IMR-90 (cell line): ENCODE measurements around the gene EEPD1. TPM values are rescaled to one million over a fixed set of nuclear protein-coding genes. Genes with fewer than 3 reads are reported as not detected.

Experiments
- ATAC-seq: fragments of 200-7000 bp; cut with Tn5 transposase; 2 replicates; pipeline ENCODE4 v1.9.1; 2020; ENCODE audit warnings: low read depth, mild to moderate bottlenecking, moderate library complexity
- BruUV-seq: library from RNA; stranded (reverse); fragments of 400-500 nt; replicated peaks from 2 replicates; lab custom pipeline; 2021; lab: Mats Ljungman, UMichigan
- CTCF ChIA-PET: fragments of 300-600 bp; formaldehyde crosslinking; extraction: SDS; loops from one replicate; lab custom pipeline; 2021; ENCODE audit warnings: antibody characterized with exemption; lab: Yijun Ruan, JAX
- POLR2A ChIA-PET: fragments of 300-600 bp; sonication (Branson Sonifier 250); formaldehyde crosslinking; loops from one replicate; lab custom pipeline; 2022; ENCODE audit warnings: antibody characterized with exemption; ENCODE audit not compliant: unreplicated experiment; lab: Charles Lee
- DNase-seq: peaks from one replicate; pipeline ENCODE4 v3.0.0; 2013
- H2AFZ ChIP-seq: replicated peaks from 2 replicates; pipeline ENCODE3; 2013; ENCODE audit warnings: low read length, mild to moderate bottlenecking; ENCODE audit not compliant: poor library complexity
- H2AK5ac ChIP-seq: 2 replicates; pipeline ENCODE4 v1.6.1; 2013; ENCODE audit warnings: low read depth, low read length, inconsistent platforms
- H2AK9ac ChIP-seq: replicated peaks from 2 replicates; pipeline ENCODE3; 2013; ENCODE audit warnings: mild to moderate bottlenecking, low read depth, low read length, moderate library complexity; ENCODE audit not compliant: poor library complexity
- H2BK120ac ChIP-seq: 2 replicates; pipeline ENCODE4 v1.6.1; 2013; ENCODE audit warnings: low read depth, low read length, inconsistent platforms
- H2BK15ac ChIP-seq: 3 replicates; pipeline ENCODE4 v1.6.1; 2013; ENCODE audit warnings: low read depth, low read length, inconsistent platforms
- H2BK20ac ChIP-seq: 2 replicates; pipeline ENCODE4 v1.6.1; 2013; ENCODE audit warnings: low read depth, mild to moderate bottlenecking, inconsistent platforms, low read length, moderate library complexity
- H2BK5ac ChIP-seq: 2 replicates; pipeline ENCODE4 v1.6.1; 2013; ENCODE audit warnings: mild to moderate bottlenecking, low read depth, low read length, inconsistent platforms; ENCODE audit not compliant: poor library complexity, severe bottlenecking
- H3K14ac ChIP-seq: replicated peaks from 2 replicates; pipeline ENCODE4 v1.6.1; 2013; ENCODE audit warnings: low read depth, low read length, inconsistent platforms
- H3K18ac ChIP-seq: 2 replicates; pipeline ENCODE4 v1.6.1; 2013; ENCODE audit warnings: low read depth, low read length, control low read depth
- H3K23ac ChIP-seq: 2 replicates; pipeline ENCODE4 v1.6.1; 2013; ENCODE audit warnings: low read depth, low read length, inconsistent platforms
- H3K27ac ChIP-seq: 2 replicates; pipeline ENCODE4 v1.5.1; 2013; ENCODE audit warnings: mild to moderate bottlenecking, control low read depth, low read length; ENCODE audit not compliant: insufficient read depth
- H3K27me3 ChIP-seq: 2 replicates; pipeline ENCODE4 v1.6.1; 2013; ENCODE audit warnings: low read length; ENCODE audit not compliant: control insufficient read depth, insufficient read depth
- H3K36me3 ChIP-seq: 2 replicates; pipeline ENCODE4 v1.6.1; 2013; ENCODE audit warnings: low read length, mixed read lengths; ENCODE audit not compliant: control insufficient read depth, insufficient read depth
- H3K4ac ChIP-seq: 2 replicates; pipeline ENCODE4 v1.6.1; 2013; ENCODE audit warnings: low read depth, low read length, inconsistent platforms
- H3K4me1 ChIP-seq: 2 replicates; pipeline ENCODE4 v1.6.1; 2013; ENCODE audit warnings: low read length, mixed read lengths; ENCODE audit not compliant: control insufficient read depth, insufficient read depth
- H3K4me2 ChIP-seq: 2 replicates; pipeline ENCODE4 v1.6.1; 2013; ENCODE audit warnings: low read depth, mild to moderate bottlenecking, control low read depth, low read length, moderate library complexity
- H3K4me3 ChIP-seq: 2 replicates; pipeline ENCODE4 v1.5.1; 2013; ENCODE audit warnings: low read depth, mild to moderate bottlenecking, control low read depth, low read length, moderate library complexity; ENCODE audit not compliant: insufficient read depth
- H3K56ac ChIP-seq: 2 replicates; pipeline ENCODE4 v1.6.1; 2013; ENCODE audit warnings: low read length, inconsistent platforms; ENCODE audit not compliant: insufficient read depth; ENCODE audit errors: extremely low read depth
- H3K79me1 ChIP-seq, 2 experiments: 2 replicates each; pipeline ENCODE4 v1.6.1; 2013; ENCODE audit warnings: low read length in 2 of 2, inconsistent platforms in 1 of 2, low read depth in 1 of 2
- H3K9ac ChIP-seq: 2 replicates; pipeline ENCODE4 v1.6.1; 2013; ENCODE audit warnings: low read depth, low read length, control low read depth
- H3K9me1 ChIP-seq: 2 replicates; pipeline ENCODE4 v1.6.1; 2013; ENCODE audit warnings: low read length, inconsistent platforms; ENCODE audit not compliant: insufficient read depth
- H3K9me3 ChIP-seq: 2 replicates; pipeline ENCODE4 v1.6.1; 2013; ENCODE audit warnings: low read length; ENCODE audit not compliant: control insufficient read depth, insufficient read depth
- H4K20me1 ChIP-seq: 2 replicates; pipeline ENCODE4 v1.6.1; 2013; ENCODE audit warnings: low read length, inconsistent platforms; ENCODE audit not compliant: insufficient read depth
- H4K5ac ChIP-seq: 2 replicates; pipeline ENCODE4 v1.6.1; 2013; ENCODE audit warnings: mild to moderate bottlenecking, low read depth, low read length, control low read depth
- H4K8ac ChIP-seq, 2 experiments: 2 replicates each; pipeline ENCODE4 v1.6.1; 2013; ENCODE audit warnings: low read depth in 2 of 2, low read length in 2 of 2, control low read depth in 1 of 2, inconsistent platforms in 1 of 2
- H4K91ac ChIP-seq: 2 replicates; pipeline ENCODE4 v1.6.1; 2013; ENCODE audit warnings: low read depth, low read length, inconsistent platforms; ENCODE audit not compliant: insufficient read depth
- BHLHE40 ChIP-seq: fragments of 150-350 bp; IDR thresholded peaks from 2 replicates; pipeline ENCODE4 v1.6.1; 2016; ENCODE audit warnings: mild to moderate bottlenecking, low read depth, low read length
- CEBPB ChIP-seq: IDR thresholded peaks from 2 replicates; pipeline ENCODE4 v1.6.1; 2012; ENCODE audit warnings: low read depth, low read length, improper control_type of control experiment
- CHD1 ChIP-seq: IDR thresholded peaks from 2 replicates; pipeline ENCODE4 v1.6.1; 2012; ENCODE audit warnings: low read depth, low read length, improper control_type of control experiment
- CTCF ChIP-seq: conservative IDR thresholded peaks from 2 replicates; pipeline ENCODE4 v1.5.1; 2012; ENCODE audit warnings: mild to moderate bottlenecking, low read depth, low read length, improper control_type of control experiment
- ELK1 ChIP-seq: fragments of 150-350 bp; IDR thresholded peaks from 2 replicates; pipeline ENCODE4 v1.6.1; 2016; ENCODE audit warnings: low read depth, mild to moderate bottlenecking, low read length, moderate library complexity, borderline replicate concordance
- FOS ChIP-seq: fragments of 150-350 bp; IDR thresholded peaks from 2 replicates; pipeline ENCODE4 v1.6.1; 2016; ENCODE audit warnings: low read depth, low read length
- MAZ ChIP-seq: IDR thresholded peaks from 2 replicates; pipeline ENCODE4 v1.6.1; 2012; ENCODE audit warnings: low read depth, mild to moderate bottlenecking, low read length, improper control_type of control experiment, moderate library complexity, borderline replicate concordance
- MXI1 ChIP-seq: IDR thresholded peaks from 2 replicates; pipeline ENCODE4 v1.6.1; 2012; ENCODE audit warnings: low read depth, mild to moderate bottlenecking, low read length, moderate library complexity, borderline replicate concordance
- NFE2L2 ChIP-seq: fragments of 150-350 bp; IDR thresholded peaks from 2 replicates; pipeline ENCODE4 v1.6.1; 2016; ENCODE audit warnings: low read depth, mild to moderate bottlenecking, low read length
- RCOR1 ChIP-seq: IDR thresholded peaks from 2 replicates; pipeline ENCODE4 v1.6.1; 2012; ENCODE audit warnings: mild to moderate bottlenecking, low read length, improper control_type of control experiment; ENCODE audit not compliant: insufficient replicate concordance
- RFX5 ChIP-seq: IDR thresholded peaks from 2 replicates; pipeline ENCODE4 v1.8.0; 2012; ENCODE audit warnings: low read depth, mild to moderate bottlenecking, low read length, moderate library complexity
- SMC3 ChIP-seq: fragments of 150-350 bp; IDR thresholded peaks from 2 replicates; pipeline ENCODE4 v1.6.1; 2016; ENCODE audit warnings: low read depth, mild to moderate bottlenecking, antibody characterized with exemption, low read length, moderate library complexity
- USF2 ChIP-seq: fragments of 150-350 bp; IDR thresholded peaks from 2 replicates; pipeline ENCODE4 v1.6.1; 2017; ENCODE audit warnings: mild to moderate bottlenecking, antibody characterized with exemption, low read length, low read depth
- WGBS, 2 experiments: methylation state at CpG; one replicate each; pipeline versions ENCODE4 v1.1.5 to v1.1.7; 2013; ENCODE audit warnings: missing lambda C conversion rate in 2 of 2; ENCODE audit not compliant: insufficient read length in 1 of 2; ENCODE audit errors: extremely low coverage in 2 of 2; 5-methylcytosine and 5-hydroxymethylcytosine counted together
- dilution Hi-C: fragments of 300-500 bp; cut with HindIII; formaldehyde crosslinking; loops from one replicate; pipeline ENCODE4 v1.14.3; 2018; ENCODE audit warnings: low sequenced_read_pairs; ENCODE audit not compliant: unreplicated experiment
- in situ Hi-C: fragments of 300-500 bp; cut with MboI; formaldehyde crosslinking; loops from 3 replicates; pipeline ENCODE4 v1.14.3; 2019; ENCODE audit warnings: low sequenced_read_pairs, inconsistent platforms, mixed read lengths
- intact Hi-C: fragments of 100-400 bp; cut with micrococcal nuclease; formaldehyde crosslinking; loops from 2 replicates; pipeline ENCODE4 v1.10.0; 2022
- polyA plus RNA-seq, 3 experiments: library from polyadenylated mRNA; depleted of rRNA; stranded (reverse); fragments of >200 nt; gene quantifications; 2 replicates each; pipeline ENCODE4 v1.2.3, GENCODE V29; 2012; ENCODE audit warnings: low replicate concordance in 1 of 3
- total RNA-seq: library from RNA; depleted of rRNA; stranded (reverse); fragments of >200 nt; gene quantifications from 2 replicates; pipeline ENCODE4 v1.2.3, GENCODE V29; 2012

The EEPD1 gene
- total and polyA plus RNA-seq, 2 of the 4 experiments (the other 2 are of a cell fraction) = 7.3 to 15.2 TPM

- Histone ChIP-seq H3K9ac (no peak overlapping the region), H4K5ac (no peak overlapping the region), H3K27ac (no peak overlapping the region; the same call in 1 of the 2 replicates), H2AK5ac (no peak overlapping the region), H4K8ac (no peak overlapping the region), H4K20me1 (peaks cover 2% of the 10 kb centered on the region; the same call in 1 of the 2 replicates), H3K36me3 (no peaks in the 10 kb centered on the region), H2BK5ac (peak overlapping the region; percentile 12), H2BK20ac (peak overlapping the region; percentile 77), H3K23ac (no peak overlapping the region), H3K56ac (no peak overlapping the region), H3K18ac (no peak overlapping the region), H3K4me2 (peak overlapping the region; percentile 50), H3K9me1 (peaks cover 24% of the 10 kb centered on the region), H2BK15ac (0 out of 3 replicates have a peak overlapping the region, but pooled peaks have one; percentile 18), H2AK9ac (no peak overlapping the region), H2BK120ac (peak overlapping the region; percentile 1; the same call in 1 of the 2 replicates), H3K14ac (peak overlapping the region; percentile 16; the same call in 1 of the 2 replicates), H3K79me1 (0 out of 4 replicates have a peak, but pooled peaks cover 0 to 5% of the 10 kb centered on the region in 2 experiments), H3K9me3 (no peaks in the 10 kb centered on the region), H4K91ac (no peak overlapping the region), H3K4me3 (no peak overlapping the region), H3K4ac (peak overlapping the region; percentile 0), H2AFZ (no peak overlapping the region), H3K4me1 (peaks cover 23% of the 10 kb centered on the region), H3K27me3 (no peaks in the 10 kb centered on the region)
- DNase-seq (peak; percentile 98), ATAC-seq (peak; percentile 59)
- CTCF ChIA-PET = interaction anchor here (0.7 kb wide), 1 partner anchor 49 kb away, joined by 3 read pairs; no protein-coding TSS in a partner anchor
- no CpG with 5 or more reads among the region's 6 CpGs for WGBS, 2 experiments
- intact Hi-C loops = loop anchor here (5.0 kb wide), 1 partner anchor 72 kb away; no protein-coding TSS in a partner anchor
- in situ Hi-C loops = no loop called here
- dilution Hi-C loops = no loop called here
- no TSS peak for BruUV-seq
- POLR2A ChIA-PET = no interaction called here
- TF ChIP-seq USF2 = no peak
- no peak for TF ChIP-seq CHD1
- TF ChIP-seq SMC3 = no peak
- no peak for TF ChIP-seq RFX5
- peak; percentile 100 for TF ChIP-seq CEBPB
- TF ChIP-seq FOS = peak; percentile 13; the same call in 1 of the 2 replicates
- no peak for TF ChIP-seq CTCF
- no peak for TF ChIP-seq ELK1
- no peak; the same call in 1 of the 2 replicates for TF ChIP-seq MAZ
- TF ChIP-seq NFE2L2 = no peak
- TF ChIP-seq RCOR1 = peak; percentile 91
- peak; percentile 25; the same call in 1 of the 2 replicates for TF ChIP-seq MXI1
- peak; percentile 30; the same call in 1 of the 2 replicates for TF ChIP-seq BHLHE40
Measured at GRCh38 chr7:36119005-36119706, 33.9 kb upstream of the EEPD1 start.
